MCF 10A (cell line): ENCODE data around the gene RXRA. TPM values are rescaled to one million over a fixed set of nuclear protein-coding genes. Genes with fewer than 3 reads are reported as not detected.

Source experiments
- BruUV-seq: library from RNA; stranded (reverse); fragments of 400-500 nt; replicated peaks from 2 replicates; lab custom pipeline; 2021; lab: Mats Ljungman, UMichigan
- CTCF ChIA-PET: fragments of 300-600 bp; sonication (Branson Sonifier 250); formaldehyde crosslinking; extraction: SDS; loops from one replicate; lab custom pipeline; 2021; ENCODE audit warnings: antibody characterized with exemption, inconsistent platforms; lab: Yijun Ruan, JAX
- POLR2A ChIA-PET: fragments of 300-600, 350-650 bp; sonication (Branson Sonifier 250); formaldehyde crosslinking; extraction: SDS; loops from one replicate; lab custom pipeline; 2020; ENCODE audit warnings: antibody characterized with exemption, inconsistent platforms; lab: Yijun Ruan, JAX
- DNase-seq: peaks from one replicate; pipeline ENCODE4 v3.0.0-alpha.2; 2018; ENCODE audit not compliant: unreplicated experiment
- H3K27ac Mint-ChIP-seq: one replicate; pipeline ENCODE4 v1.8.0; 2022; ENCODE audit warnings: mild to moderate bottlenecking, low read depth, mixed read lengths; ENCODE audit not compliant: unreplicated experiment
- H3K27me3 Mint-ChIP-seq: one replicate; pipeline ENCODE4 v1.8.0; 2022; ENCODE audit warnings: mixed read lengths; ENCODE audit not compliant: insufficient read depth, unreplicated experiment
- H3K36me3 Mint-ChIP-seq: one replicate; pipeline ENCODE4 v1.8.0; 2022; ENCODE audit warnings: mild to moderate bottlenecking, moderate library complexity, mixed read lengths; ENCODE audit not compliant: insufficient read depth, unreplicated experiment
- H3K4me1 Mint-ChIP-seq: one replicate; pipeline ENCODE4 v1.8.0; 2022; ENCODE audit warnings: mixed read lengths; ENCODE audit not compliant: insufficient read depth, unreplicated experiment
- H3K4me3 Mint-ChIP-seq: one replicate; pipeline ENCODE4 v1.8.0; 2022; ENCODE audit warnings: mild to moderate bottlenecking, moderate library complexity, mixed read lengths; ENCODE audit not compliant: unreplicated experiment
- H3K9me3 Mint-ChIP-seq: one replicate; pipeline ENCODE4 v1.8.0; 2022; ENCODE audit warnings: mixed read lengths; ENCODE audit not compliant: unreplicated experiment
- CTCF ChIP-seq: fragments of 200-600 bp; IDR thresholded peaks from one replicate; pipeline ENCODE4 v1.8.0; 2022; ENCODE audit warnings: antibody characterized with exemption, mild to moderate bottlenecking; ENCODE audit not compliant: unreplicated experiment
- intact Hi-C: fragments of 100-400 bp; cut with micrococcal nuclease; formaldehyde crosslinking; loops from 2 replicates; pipeline ENCODE4 v1.14.1; 2022
- total RNA-seq: library from RNA; stranded (reverse); gene quantifications from 2 replicates; pipeline ENCODE4 v1.2.3, GENCODE V29; 2022

RXRA gene
- total RNA-seq, 1 experiment from 2014 or later = 65.5 TPM

GRCh38 chr9:134458207-134459108 lies 132.2 kb downstream of the RXRA start:
- no peak overlapping the region for H3K4me3 Mint-ChIP-seq
- no TSS peak for BruUV-seq
- no peaks in the 10 kb centered on the region for H3K9me3 Mint-ChIP-seq
- intact Hi-C loops = loop anchor here (5.0 kb wide), 1 partner anchor 189 kb away; no protein-coding TSS in a partner anchor
- ChIA-PET POLR2A (no interaction called here), CTCF (interaction anchor here (0.6 to 1.3 kb wide), 2 partner anchors 9 to 15 kb away, joined by 3 to 4 read pairs; no protein-coding TSS in a partner anchor)
- TF ChIP-seq CTCF = no peak
- H3K27me3 Mint-ChIP-seq = no peaks in the 10 kb centered on the region
- DNase-seq = no peak
- peaks cover 4% of the 10 kb centered on the region for H3K36me3 Mint-ChIP-seq
- H3K27ac Mint-ChIP-seq = no peak overlapping the region
- peaks cover 22% of the 10 kb centered on the region for H3K4me1 Mint-ChIP-seq

- Mint-ChIP-seq H3K9me3 (no peaks in the 10 kb centered on the region), H3K27me3 (no peaks in the 10 kb centered on the region)
Observed at GRCh38 chr9:134459164-134459563, 132.9 kb downstream of the RXRA start.

GRCh38 chr9:134459573-134459972 lies 133.3 kb downstream of the RXRA start:
- no peak for DNase-seq
- Mint-ChIP-seq H3K4me3 (no peak overlapping the region), H3K4me1 (peaks cover 16% of the 10 kb centered on the region), H3K27me3 (no peaks in the 10 kb centered on the region), H3K36me3 (peaks cover 4% of the 10 kb centered on the region), H3K9me3 (no peaks in the 10 kb centered on the region), H3K27ac (no peak overlapping the region)
- intact Hi-C loops = loop anchor here (5.0 kb wide), 1 partner anchor 188 kb away; no protein-coding TSS in a partner anchor
- no peak for TF ChIP-seq CTCF
- BruUV-seq = no TSS peak
- ChIA-PET CTCF (interaction anchor here (0.5 to 1.3 kb wide), 3 partner anchors 10 to 195 kb away, joined by 3 to 4 read pairs (median 3); no protein-coding TSS in a partner anchor), POLR2A (no interaction called here)

More at GRCh38 chr9:134459164-134459563, 132.9 kb downstream of the RXRA start:
- no peak for DNase-seq
- peaks cover 4% of the 10 kb centered on the region for H3K36me3 Mint-ChIP-seq
- no TSS peak for BruUV-seq
- TF ChIP-seq CTCF = no peak
- H3K4me1 Mint-ChIP-seq = peaks cover 20% of the 10 kb centered on the region
- H3K27ac Mint-ChIP-seq = no peak overlapping the region
- CTCF ChIA-PET = interaction anchor here (0.5 to 1.3 kb wide), 2 partner anchors 10 to 195 kb away, joined by 3 to 4 read pairs; no protein-coding TSS in a partner anchor
- H3K4me3 Mint-ChIP-seq = no peak overlapping the region
- POLR2A ChIA-PET = no interaction called here
- intact Hi-C loops = loop anchor here (5.0 kb wide), 1 partner anchor 188 kb away; no protein-coding TSS in a partner anchor

GRCh38 chr9:134460206-134460605 lies 134.0 kb downstream of the RXRA start:
- DNase-seq = no peak
- Mint-ChIP-seq H3K27me3 (no peaks in the 10 kb centered on the region), H3K4me3 (no peak overlapping the region), H3K4me1 (peaks cover 12% of the 10 kb centered on the region), H3K27ac (no peak overlapping the region), H3K9me3 (no peaks in the 10 kb centered on the region), H3K36me3 (peaks cover 4% of the 10 kb centered on the region)
- no peak for TF ChIP-seq CTCF
- ChIA-PET POLR2A (no interaction called here), CTCF (interaction anchor here (0.5 to 0.7 kb wide), 2 partner anchors 11 to 591 kb away, joined by 3 read pairs; no protein-coding TSS in a partner anchor)
- BruUV-seq = no TSS peak
- intact Hi-C loops = no loop called here
